Uterus (tissue), 4 donors: ENCODE results near the gene FHIT. TPM values are rescaled to one million over a fixed set of nuclear protein-coding genes. Genes with fewer than 3 reads are reported as not detected.

Experiments
- DNase-seq, 2 donors: peaks; one replicate each; pipeline ENCODE4 v3.0.0-alpha.2; 2019 to 2020
- H3K27ac ChIP-seq, 2 donors: fragments of 200-600 bp; sonication (generic); 1 replicate in 1 of 2; 2 replicates in 1 of 2; pipeline ENCODE4 v1.5.1; 2016 to 2018
- H3K27me3 ChIP-seq, 2 donors: fragments of 200-600 bp; sonication (generic); one replicate each; pipeline ENCODE4 v1.5.1; 2018 to 2019; ENCODE audit warnings: control low read depth in 1 of 2
- H3K36me3 ChIP-seq, 2 donors: fragments of 200-600 bp; sonication (generic); one replicate each; pipeline ENCODE4 v1.5.1; 2019; ENCODE audit warnings: control low read depth in 1 of 2
- H3K4me1 ChIP-seq, 2 donors: fragments of 200-600 bp; sonication (generic); one replicate each; pipeline ENCODE4 v1.5.1; 2018 to 2019; ENCODE audit warnings: control low read depth in 1 of 2
- H3K4me3 ChIP-seq, 2 donors: fragments of 200-600 bp; sonication (generic); 1 replicate in 1 of 2; 2 replicates in 1 of 2; pipeline ENCODE4 v1.5.1; 2018 to 2019; ENCODE audit warnings: mild to moderate bottlenecking in 1 of 2
- H3K9me3 ChIP-seq, 2 donors: fragments of 200-600 bp; sonication (generic); one replicate each; pipeline ENCODE4 v1.5.1; 2019; ENCODE audit warnings: control low read depth in 1 of 2
- POLR2A ChIP-seq, 2 donors: fragments of 450-650 bp; IDR thresholded peaks; one replicate each; pipeline ENCODE4 v1.6.1; 2016; ENCODE audit warnings: antibody characterized with exemption in 2 of 2, mild to moderate bottlenecking in 1 of 2, moderate library complexity in 1 of 2
- intact Hi-C: fragments of 100-400 bp; cut with DNase I; formaldehyde crosslinking; loops from one replicate; pipeline ENCODE4 v1.15.1; 2023; ENCODE audit warnings: low total_unique reads
- total RNA-seq, 4 donors: library from RNA; depleted of rRNA in 3 of 4; stranded (reverse); fragments of >200 nt in 3 of 4; gene quantifications; one replicate each; pipeline versions ENCODE4 v1.1.0 to v1.2.4, GENCODE V29; 2014 to 2023
- TF ChIP-seq, protein P1 (sequence below), 4 experiments: fragments of 200-600 bp in 2 of 4; fragments of 450-650 bp in 2 of 4; sonication (generic) in 2 of 4; IDR thresholded peaks; one replicate each; pipeline ENCODE4 v1.5.1; 2016 to 2019; ENCODE audit warnings: antibody characterized with exemption in 4 of 4, mild to moderate bottlenecking in 2 of 4, moderate library complexity in 1 of 4
- donor health status: DM: yes; HTN: yes; CAD: no.

The FHIT gene
- total RNA-seq, 4 donors from 2014 or later = 1.3 to 15.2 (median 7.3) TPM

DNA sequence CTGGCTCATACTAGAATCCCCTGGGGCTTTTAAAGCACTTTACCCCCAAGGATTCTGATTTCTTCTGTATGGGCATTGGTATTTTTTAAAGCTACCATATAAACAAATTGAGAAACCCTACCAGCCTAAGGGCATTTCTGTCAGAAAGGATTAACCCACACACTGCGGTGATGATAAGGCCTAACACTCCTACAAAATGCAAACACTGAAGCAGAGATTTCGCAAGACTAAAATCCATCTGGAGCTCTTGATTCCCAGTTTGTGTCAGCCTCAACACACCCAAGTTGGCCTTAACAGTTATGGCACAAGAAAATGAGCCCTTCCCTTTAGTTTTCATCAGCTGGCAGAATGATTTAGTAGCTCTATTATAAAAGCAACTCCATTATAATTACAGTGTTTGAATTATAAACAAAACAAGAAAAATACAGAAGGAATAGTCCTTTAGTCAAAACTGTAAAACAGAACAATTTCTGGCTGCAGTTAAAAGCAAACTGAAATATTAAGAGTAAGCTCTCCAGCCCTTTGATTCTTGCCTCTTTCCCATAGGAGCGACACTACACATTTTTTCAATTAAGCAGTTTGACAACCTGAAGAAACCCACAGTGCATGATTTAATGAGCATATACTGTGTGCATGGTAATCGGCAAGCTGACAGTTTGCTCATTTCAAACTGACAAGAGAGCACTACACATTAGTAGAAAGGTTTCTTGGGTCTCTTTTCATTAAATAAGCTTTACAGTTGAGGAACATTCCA is 441.2 kb downstream of the FHIT start:
- Histone ChIP-seq H3K9me3 (peaks cover 0 to 3% of the 10 kb centered on the region in 2 donors), H3K27ac (no peak overlapping the region), H3K27me3 (no peaks in the 10 kb centered on the region), H3K36me3 (no peaks in the 10 kb centered on the region), H3K4me1 (no peaks in the 10 kb centered on the region), H3K4me3 (no peak overlapping the region)
- no peak for DNase-seq
- intact Hi-C loops = no loop called here
- TF ChIP-seq, protein P1, sequence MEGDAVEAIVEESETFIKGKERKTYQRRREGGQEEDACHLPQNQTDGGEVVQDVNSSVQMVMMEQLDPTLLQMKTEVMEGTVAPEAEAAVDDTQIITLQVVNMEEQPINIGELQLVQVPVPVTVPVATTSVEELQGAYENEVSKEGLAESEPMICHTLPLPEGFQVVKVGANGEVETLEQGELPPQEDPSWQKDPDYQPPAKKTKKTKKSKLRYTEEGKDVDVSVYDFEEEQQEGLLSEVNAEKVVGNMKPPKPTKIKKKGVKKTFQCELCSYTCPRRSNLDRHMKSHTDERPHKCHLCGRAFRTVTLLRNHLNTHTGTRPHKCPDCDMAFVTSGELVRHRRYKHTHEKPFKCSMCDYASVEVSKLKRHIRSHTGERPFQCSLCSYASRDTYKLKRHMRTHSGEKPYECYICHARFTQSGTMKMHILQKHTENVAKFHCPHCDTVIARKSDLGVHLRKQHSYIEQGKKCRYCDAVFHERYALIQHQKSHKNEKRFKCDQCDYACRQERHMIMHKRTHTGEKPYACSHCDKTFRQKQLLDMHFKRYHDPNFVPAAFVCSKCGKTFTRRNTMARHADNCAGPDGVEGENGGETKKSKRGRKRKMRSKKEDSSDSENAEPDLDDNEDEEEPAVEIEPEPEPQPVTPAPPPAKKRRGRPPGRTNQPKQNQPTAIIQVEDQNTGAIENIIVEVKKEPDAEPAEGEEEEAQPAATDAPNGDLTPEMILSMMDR (IDR thresholded peaks at IDR 0.05) = no peak
- no peak for TF ChIP-seq POLR2A (IDR thresholded peaks at IDR 0.05)

DNA sequence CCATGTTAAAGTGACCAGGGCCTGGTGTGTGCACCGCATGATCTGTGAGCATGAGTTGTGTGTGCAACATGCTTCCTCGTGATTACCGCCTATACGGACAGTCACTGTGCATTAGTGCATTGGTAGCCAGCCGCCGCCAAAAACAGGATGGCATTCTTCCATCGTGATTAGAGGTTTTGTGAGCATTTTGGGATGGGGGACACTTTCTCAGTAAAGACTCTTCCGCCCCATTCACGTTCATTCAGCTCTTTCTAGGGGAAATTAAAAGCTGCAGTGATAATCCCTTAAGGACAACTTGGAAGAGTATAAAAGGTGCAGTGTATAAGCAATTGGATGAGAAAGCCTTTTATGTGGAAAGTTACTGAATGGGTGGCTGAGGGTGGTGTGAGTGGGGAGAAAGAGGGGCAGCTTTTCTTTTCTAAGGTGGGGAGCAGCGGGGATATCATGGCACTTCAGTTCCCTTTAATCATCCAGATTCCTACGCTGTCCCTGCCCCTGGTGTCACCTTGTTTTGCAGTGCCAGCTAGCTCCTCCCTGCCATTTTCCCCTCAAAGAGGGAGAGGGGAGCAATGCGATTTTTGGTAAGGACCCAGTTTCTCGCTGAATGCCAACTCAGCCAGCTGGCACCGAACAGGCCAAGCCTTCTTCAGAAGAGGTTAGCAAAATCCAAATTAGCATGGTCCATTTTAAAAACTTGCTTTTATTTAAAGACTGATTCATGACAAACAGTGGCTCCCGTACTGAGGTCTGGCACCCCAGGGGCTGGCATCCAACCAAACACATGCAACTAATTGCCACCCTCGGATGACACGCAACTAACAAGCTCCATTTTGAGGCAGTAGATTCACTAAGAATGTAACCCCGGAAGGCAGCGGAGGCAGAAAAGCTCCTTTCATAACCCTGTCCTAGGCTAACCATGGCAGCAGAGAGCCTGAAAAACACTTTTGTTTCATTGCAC is 447.8 kb downstream of the FHIT start:
- DNase-seq = no peak

DNA sequence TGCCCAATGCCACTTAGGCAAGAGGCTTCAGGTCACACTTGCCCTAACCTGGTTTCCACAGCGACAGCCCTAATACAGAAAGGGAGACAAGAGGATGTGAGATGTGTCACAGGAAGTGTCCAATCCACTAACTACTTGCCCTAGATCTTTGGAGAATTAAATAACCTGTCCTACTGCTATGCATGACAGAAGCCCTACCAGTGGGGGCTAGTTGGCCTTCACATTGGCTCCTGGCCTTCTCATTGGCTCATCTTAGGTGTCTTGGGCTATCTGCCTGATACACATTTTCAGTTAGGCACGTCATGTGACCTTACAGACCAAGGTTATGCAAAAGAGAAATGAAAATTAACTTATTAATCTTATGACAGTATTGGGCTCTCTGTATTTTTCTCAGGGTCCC is 449.9 kb downstream of the FHIT start:
- peaks cover 0 to 4% of the 10 kb centered on the region in 2 donors for H3K9me3 ChIP-seq
- TF ChIP-seq POLR2A (IDR thresholded peaks at IDR 0.05) = no peak
- TF ChIP-seq, protein P1 (IDR thresholded peaks at IDR 0.05) = no peak
- DNase-seq = no peak
- H3K27ac ChIP-seq = no peak overlapping the region
- intact Hi-C loops = no loop called here
- no peaks in the 10 kb centered on the region for H3K36me3 ChIP-seq
- H3K4me1 ChIP-seq = no peaks in the 10 kb centered on the region
- no peak overlapping the region for H3K4me3 ChIP-seq
- no peaks in the 10 kb centered on the region for H3K27me3 ChIP-seq

More for the DNA sequence above, 447.8 kb downstream of the FHIT start:
- no peak overlapping the region for H3K27ac ChIP-seq
- no peaks in the 10 kb centered on the region for H3K36me3 ChIP-seq
- H3K27me3 ChIP-seq = no peaks in the 10 kb centered on the region
- intact Hi-C loops = no loop called here
- no peak overlapping the region for H3K4me3 ChIP-seq
- H3K9me3 ChIP-seq = peaks cover 0 to 4% of the 10 kb centered on the region in 2 donors
- TF ChIP-seq POLR2A (IDR thresholded peaks at IDR 0.05) = no peak
- TF ChIP-seq, protein P1 (IDR thresholded peaks at IDR 0.05) = no peak
- no peaks in the 10 kb centered on the region for H3K4me1 ChIP-seq

DNA sequence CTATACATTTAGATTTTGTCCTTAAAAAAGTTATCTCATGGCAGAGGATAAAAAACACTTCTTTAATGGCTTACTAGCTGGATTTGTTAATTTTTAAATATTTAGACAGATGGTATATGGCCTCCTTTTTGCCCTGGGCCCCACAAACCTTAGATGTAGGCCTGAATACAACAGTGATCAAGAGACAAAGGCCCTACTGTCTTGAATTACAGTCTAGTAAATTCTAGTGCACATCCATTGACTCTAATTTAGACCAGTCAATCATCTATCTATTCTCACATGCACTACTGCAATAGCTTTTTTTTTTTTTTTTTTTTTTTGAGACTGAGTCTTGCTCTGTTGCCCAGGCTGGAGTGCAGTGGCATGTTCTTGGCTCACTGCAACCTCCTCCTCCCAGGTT is 452.8 kb downstream of the FHIT start:
- Histone ChIP-seq H3K27me3 (no peaks in the 10 kb centered on the region), H3K27ac (no peak overlapping the region), H3K9me3 (no peaks in the 10 kb centered on the region), H3K4me3 (no peak overlapping the region), H3K36me3 (no peaks in the 10 kb centered on the region), H3K4me1 (no peaks in the 10 kb centered on the region)
- TF ChIP-seq, protein P1 (IDR thresholded peaks at IDR 0.05) = no peak
- no peak for TF ChIP-seq POLR2A (IDR thresholded peaks at IDR 0.05)
- intact Hi-C loops = no loop called here
- DNase-seq = no peak
